OCI-LY3 (cell line): ENCODE results near the gene NCOA3.

Source experiments
- CTCF ChIP-seq: fragments of 200-600, 300-600 bp; sonication (generic); IDR thresholded peaks from 2 replicates; pipeline ENCODE4 v1.5.1; 2014; ENCODE audit warnings: antibody characterized with exemption, low read length, low read depth
- EZH2phosphoT487 ChIP-seq: fragments of 200-600 bp; shearing (Covaris generic); IDR thresholded peaks from 2 replicates; pipeline ENCODE4 v1.6.1; 2018; ENCODE audit warnings: antibody characterized with exemption, mixed run types, low read depth

DNA sequence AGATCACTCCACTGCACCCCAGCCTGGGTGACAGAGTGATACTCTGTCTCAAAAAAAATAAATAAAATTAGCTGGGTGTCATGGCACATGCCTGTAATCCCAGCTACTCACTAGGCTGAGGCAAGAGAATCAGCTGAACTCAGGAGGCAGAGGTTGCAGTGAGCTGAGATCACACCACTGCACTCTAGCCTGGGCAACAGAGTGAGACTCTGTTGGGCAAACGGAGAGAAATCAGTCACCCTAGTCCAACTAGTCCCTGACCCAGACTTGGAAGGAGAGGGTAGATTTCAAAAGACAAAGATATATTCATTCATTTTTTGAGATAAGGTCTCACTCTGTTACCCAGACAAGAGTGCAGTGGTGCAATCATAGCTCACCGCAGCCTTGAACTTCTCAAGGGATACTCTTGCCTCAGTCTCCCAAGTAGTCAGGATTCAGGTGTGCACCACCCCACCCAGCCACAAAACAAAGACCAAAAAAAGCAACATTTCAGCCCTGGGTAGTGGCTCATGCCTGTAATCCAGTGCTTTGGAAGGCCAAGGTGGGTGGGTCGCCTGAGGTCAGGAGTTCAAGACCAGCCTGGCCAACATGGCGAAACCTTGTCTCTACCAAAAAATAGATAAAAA is 26.2 kb upstream of the NCOA3 start:
- no peak for TF ChIP-seq CTCF
- no peak for TF ChIP-seq EZH2phosphoT487
